NB4 (cell line): ENCODE measurements around the gene NCOA6.

Experiments used
- CTCF ChIP-seq: IDR thresholded peaks from one replicate; pipeline ENCODE4 v1.5.1; 2012; ENCODE audit warnings: low read depth, low read length
- MAX ChIP-seq: IDR thresholded peaks from 2 replicates; pipeline ENCODE4 v1.6.1; 2011; ENCODE audit warnings: low read depth, low read length
- MYC ChIP-seq: IDR thresholded peaks from 2 replicates; pipeline ENCODE4 v1.6.1; 2011; ENCODE audit warnings: low read depth, low read length
- POLR2A ChIP-seq: IDR thresholded peaks from 2 replicates; pipeline ENCODE4 v1.6.1; 2011; ENCODE audit warnings: mild to moderate bottlenecking; ENCODE audit not compliant: insufficient read length; ENCODE audit errors: extremely low read depth

GRCh38 chr20:34824806-34825529 is 483 bp downstream of the NCOA6 start:
- TF ChIP-seq CTCF (no peak), POLR2A (no peak), MYC (no peak), MAX (no peak)
